Measurements from ENCODE around the gene FHIP1A.

FHIP1A gene

DNA sequence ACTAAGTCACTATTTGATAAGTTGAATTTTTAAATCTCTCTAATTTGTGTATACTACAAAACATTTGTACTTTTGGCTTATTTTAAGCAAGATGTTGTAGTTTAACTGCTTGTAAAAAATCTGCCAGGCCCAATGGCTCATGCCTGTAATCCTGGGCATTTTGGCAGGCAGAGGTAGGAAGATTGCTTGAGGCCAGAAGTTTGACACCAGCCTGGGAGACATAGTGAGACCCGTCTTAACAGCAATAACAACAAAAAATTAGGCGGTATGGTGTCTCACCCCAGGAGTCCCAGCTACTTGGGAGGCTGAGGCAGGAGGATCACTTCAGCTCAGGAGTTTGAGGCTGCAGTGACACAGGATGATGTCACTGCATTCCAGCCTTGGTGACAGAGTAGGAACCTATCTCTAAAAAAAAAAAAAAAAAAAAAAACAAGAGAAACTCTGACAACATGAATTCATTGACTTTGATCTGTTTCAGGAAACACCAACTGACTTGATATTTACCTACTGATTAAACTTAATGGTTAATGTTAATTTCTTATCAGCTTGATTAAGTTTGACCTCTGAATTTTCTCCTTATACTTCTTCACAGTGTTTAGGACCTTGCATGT, 8.9 kb downstream of the FHIP1A start:
- no peak for TF ChIP-seq POLR2AphosphoS5 (IDR thresholded peaks at IDR 0.05; ENCODE audit: low read depth)
- TF ChIP-seq, protein P1, sequence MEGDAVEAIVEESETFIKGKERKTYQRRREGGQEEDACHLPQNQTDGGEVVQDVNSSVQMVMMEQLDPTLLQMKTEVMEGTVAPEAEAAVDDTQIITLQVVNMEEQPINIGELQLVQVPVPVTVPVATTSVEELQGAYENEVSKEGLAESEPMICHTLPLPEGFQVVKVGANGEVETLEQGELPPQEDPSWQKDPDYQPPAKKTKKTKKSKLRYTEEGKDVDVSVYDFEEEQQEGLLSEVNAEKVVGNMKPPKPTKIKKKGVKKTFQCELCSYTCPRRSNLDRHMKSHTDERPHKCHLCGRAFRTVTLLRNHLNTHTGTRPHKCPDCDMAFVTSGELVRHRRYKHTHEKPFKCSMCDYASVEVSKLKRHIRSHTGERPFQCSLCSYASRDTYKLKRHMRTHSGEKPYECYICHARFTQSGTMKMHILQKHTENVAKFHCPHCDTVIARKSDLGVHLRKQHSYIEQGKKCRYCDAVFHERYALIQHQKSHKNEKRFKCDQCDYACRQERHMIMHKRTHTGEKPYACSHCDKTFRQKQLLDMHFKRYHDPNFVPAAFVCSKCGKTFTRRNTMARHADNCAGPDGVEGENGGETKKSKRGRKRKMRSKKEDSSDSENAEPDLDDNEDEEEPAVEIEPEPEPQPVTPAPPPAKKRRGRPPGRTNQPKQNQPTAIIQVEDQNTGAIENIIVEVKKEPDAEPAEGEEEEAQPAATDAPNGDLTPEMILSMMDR (IDR thresholded peaks at IDR 0.05; ENCODE audit: insufficient read depth, low read length), result no peak
- TF ChIP-seq SPI1 (IDR thresholded peaks at IDR 0.05; ENCODE audit: borderline replicate concordance, low read depth), result no peak
- TF ChIP-seq GABPA (IDR thresholded peaks at IDR 0.05; ENCODE audit: low read depth), result no peak
- TF ChIP-seq, protein P2, sequence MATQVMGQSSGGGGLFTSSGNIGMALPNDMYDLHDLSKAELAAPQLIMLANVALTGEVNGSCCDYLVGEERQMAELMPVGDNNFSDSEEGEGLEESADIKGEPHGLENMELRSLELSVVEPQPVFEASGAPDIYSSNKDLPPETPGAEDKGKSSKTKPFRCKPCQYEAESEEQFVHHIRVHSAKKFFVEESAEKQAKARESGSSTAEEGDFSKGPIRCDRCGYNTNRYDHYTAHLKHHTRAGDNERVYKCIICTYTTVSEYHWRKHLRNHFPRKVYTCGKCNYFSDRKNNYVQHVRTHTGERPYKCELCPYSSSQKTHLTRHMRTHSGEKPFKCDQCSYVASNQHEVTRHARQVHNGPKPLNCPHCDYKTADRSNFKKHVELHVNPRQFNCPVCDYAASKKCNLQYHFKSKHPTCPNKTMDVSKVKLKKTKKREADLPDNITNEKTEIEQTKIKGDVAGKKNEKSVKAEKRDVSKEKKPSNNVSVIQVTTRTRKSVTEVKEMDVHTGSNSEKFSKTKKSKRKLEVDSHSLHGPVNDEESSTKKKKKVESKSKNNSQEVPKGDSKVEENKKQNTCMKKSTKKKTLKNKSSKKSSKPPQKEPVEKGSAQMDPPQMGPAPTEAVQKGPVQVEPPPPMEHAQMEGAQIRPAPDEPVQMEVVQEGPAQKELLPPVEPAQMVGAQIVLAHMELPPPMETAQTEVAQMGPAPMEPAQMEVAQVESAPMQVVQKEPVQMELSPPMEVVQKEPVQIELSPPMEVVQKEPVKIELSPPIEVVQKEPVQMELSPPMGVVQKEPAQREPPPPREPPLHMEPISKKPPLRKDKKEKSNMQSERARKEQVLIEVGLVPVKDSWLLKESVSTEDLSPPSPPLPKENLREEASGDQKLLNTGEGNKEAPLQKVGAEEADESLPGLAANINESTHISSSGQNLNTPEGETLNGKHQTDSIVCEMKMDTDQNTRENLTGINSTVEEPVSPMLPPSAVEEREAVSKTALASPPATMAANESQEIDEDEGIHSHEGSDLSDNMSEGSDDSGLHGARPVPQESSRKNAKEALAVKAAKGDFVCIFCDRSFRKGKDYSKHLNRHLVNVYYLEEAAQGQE (IDR thresholded peaks at IDR 0.05; ENCODE audit: insufficient replicate concordance, low read depth), result no peak
- Histone ChIP-seq H3K27me3 (ENCODE audit: insufficient read depth, poor library complexity, severe bottlenecking) (no peaks in the 10 kb centered on the region), H3K4me3 (replicated peaks; ENCODE audit: insufficient read depth, low read length) (no peak overlapping the region), H3K27ac (replicated peaks) (no peak overlapping the region)
- no peak for DNase-seq (ENCODE audit: low read depth in 1 of 2, low spot score in 1 of 2)

DNA sequence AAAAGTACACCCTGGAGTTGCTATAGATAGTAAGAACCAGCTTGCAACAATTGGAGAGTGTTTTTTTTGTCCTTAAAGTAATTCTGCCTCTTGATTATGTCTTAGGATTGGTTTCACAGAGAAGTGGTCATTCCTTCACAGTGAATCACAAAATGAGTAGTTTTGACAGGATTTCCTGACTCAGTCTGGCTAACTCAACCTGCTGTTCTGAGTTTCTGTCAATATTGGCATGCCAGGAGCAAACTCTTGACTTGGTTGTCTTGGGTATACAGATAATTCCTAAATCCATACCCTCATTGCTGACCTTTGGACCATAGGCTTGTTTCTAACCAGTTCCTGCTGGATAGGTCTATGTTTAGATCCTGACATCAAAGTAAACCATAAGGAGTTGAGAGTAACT, 9.4 kb downstream of the FHIP1A start:
- Histone ChIP-seq H3K27ac (replicated peaks) (no peak overlapping the region), H3K4me3 (replicated peaks; ENCODE audit: insufficient read depth, low read length) (no peak overlapping the region), H3K27me3 (ENCODE audit: insufficient read depth, poor library complexity, severe bottlenecking) (no peaks in the 10 kb centered on the region)
- TF ChIP-seq SPI1 (IDR thresholded peaks at IDR 0.05; ENCODE audit: borderline replicate concordance, low read depth) (no peak), GABPA (IDR thresholded peaks at IDR 0.05; ENCODE audit: low read depth) (no peak), POLR2AphosphoS5 (IDR thresholded peaks at IDR 0.05; ENCODE audit: low read depth) (no peak)
- TF ChIP-seq, protein P1 (IDR thresholded peaks at IDR 0.05; ENCODE audit: insufficient read depth, low read length), result no peak
- TF ChIP-seq, protein P2 (IDR thresholded peaks at IDR 0.05; ENCODE audit: insufficient replicate concordance, low read depth), result no peak
- no peak for DNase-seq (ENCODE audit: low read depth in 1 of 2, low spot score in 1 of 2)

DNA sequence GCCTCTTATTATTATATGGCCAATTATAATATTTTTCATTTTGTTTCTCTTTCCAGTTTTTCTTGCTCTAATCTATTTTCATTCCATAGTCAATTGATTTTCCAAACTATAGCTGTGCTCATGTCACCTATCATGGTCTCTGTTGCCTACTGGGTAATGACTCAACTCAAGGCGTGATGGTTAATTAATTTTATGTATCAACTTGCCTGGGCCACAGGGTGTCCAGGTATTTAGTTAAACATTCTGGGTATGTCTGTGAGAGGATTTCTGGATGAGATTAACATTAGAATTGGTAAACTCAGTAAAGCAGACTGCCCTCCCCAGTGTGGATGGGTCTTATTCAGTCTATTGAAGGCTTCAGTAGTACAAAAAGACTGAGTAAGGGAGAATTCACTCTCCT, 9.9 kb downstream of the FHIP1A start:
- no peak for DNase-seq (ENCODE audit: low read depth in 1 of 2, low spot score in 1 of 2)
- no peaks in the 10 kb centered on the region for H3K27me3 ChIP-seq (ENCODE audit: insufficient read depth, poor library complexity, severe bottlenecking)
- TF ChIP-seq POLR2AphosphoS5 (IDR thresholded peaks at IDR 0.05; ENCODE audit: low read depth) (no peak), GABPA (IDR thresholded peaks at IDR 0.05; ENCODE audit: low read depth) (no peak)
- TF ChIP-seq, protein P2 (IDR thresholded peaks at IDR 0.05; ENCODE audit: insufficient replicate concordance, low read depth), result no peak
- no peak overlapping the region for H3K27ac ChIP-seq (replicated peaks)
- H3K4me3 ChIP-seq (replicated peaks; ENCODE audit: insufficient read depth, low read length), result no peak overlapping the region

Data from HL-60 (cell line).